Measurements from ENCODE around the gene SLC25A23. TPM values are rescaled to one million over a fixed set of nuclear protein-coding genes. Genes with fewer than 3 reads are reported as not detected.
A peak's percentile ranks its signal among the peaks of the same experiment; 100 is the strongest.

SLC25A23 gene
- total and polyA plus RNA-seq, 4 donors = 9.3 to 34.6 (median 22.7) TPM

- Histone ChIP-seq H3K36me3 (ENCODE audit: control insufficient read depth in 4 of 4, insufficient read depth in 3 of 4, low read depth in 1 of 4, low read length in 3 of 4) (no peaks in the 10 kb centered on the region), H3K4me1 (ENCODE audit: control insufficient read depth in 4 of 4, insufficient read depth in 4 of 4, low read length in 3 of 4) (peaks cover 0 to 8% (median 4%) of the 10 kb centered on the region in 4 donors), H3K9me3 (ENCODE audit: control insufficient read depth in 4 of 4, low read length in 3 of 4) (no peaks in the 10 kb centered on the region), H3K9ac (ENCODE audit: low read depth in 1 of 2, low read length in 2 of 2) (no peak within 1 kb of the TSS), H3K27ac (ENCODE audit: low read depth in 1 of 2, low read length in 2 of 2) (no peak within 1 kb of the TSS), H3K4me3 (ENCODE audit: low read depth in 1 of 3, low read length in 3 of 3) (peak within 1 kb of the TSS in 1 of 3 donors; percentile 38), H3K27me3 (ENCODE audit: control insufficient read depth in 4 of 4, insufficient read depth in 4 of 4, low read length in 3 of 4) (peaks cover 0 to 3% (median 0%) of the 10 kb centered on the region in 4 donors)
- WGBS = 3% methylated on average over 71 of the region's 71 CpGs
- no peak for DNase-seq (ENCODE audit: low spot score)
- TF ChIP-seq REST (IDR thresholded peaks at IDR 0.05) = no peak
- no peak for TF ChIP-seq RXRA (IDR thresholded peaks at IDR 0.05)
- no peak for TF ChIP-seq FOXA2 (IDR thresholded peaks at IDR 0.05)
- no peak for TF ChIP-seq ZBTB33 (IDR thresholded peaks at IDR 0.05)
- TF ChIP-seq MAX (IDR thresholded peaks at IDR 0.05) = no peak
- no peak for TF ChIP-seq JUND (IDR thresholded peaks at IDR 0.05)
- TF ChIP-seq FOXA1 (IDR thresholded peaks at IDR 0.05) = no peak
- TF ChIP-seq SP1 (IDR thresholded peaks at IDR 0.05) = no peak
- no peak for TF ChIP-seq NR2F2 (IDR thresholded peaks at IDR 0.05)
- TF ChIP-seq HNF4A (conservative IDR thresholded peaks at IDR 0.05) = no peak
Measured at GRCh38 chr19:6501740-6502648, 42.4 kb upstream of the SLC25A23 start, which contains the start of gene TUBB4A. TUBB4A (minus strand) TSS chr19:6502309; CDS start chr19:6502212, 97 bp downstream.

GRCh38 chr19:6500837-6501739, 41.5 kb upstream of the SLC25A23 start:
- Histone ChIP-seq H3K4me1 (ENCODE audit: control insufficient read depth in 4 of 4, insufficient read depth in 4 of 4, low read length in 3 of 4) (peaks cover 0 to 8% (median 4%) of the 10 kb centered on the region in 4 donors), H3K4me3 (ENCODE audit: low read depth in 1 of 3, low read length in 3 of 3) (no peak overlapping the region), H3K9me3 (ENCODE audit: control insufficient read depth in 4 of 4, low read length in 3 of 4) (no peaks in the 10 kb centered on the region), H3K36me3 (ENCODE audit: control insufficient read depth in 4 of 4, insufficient read depth in 3 of 4, low read depth in 1 of 4, low read length in 3 of 4) (no peaks in the 10 kb centered on the region), H3K27ac (ENCODE audit: low read depth in 1 of 2, low read length in 2 of 2) (no peak overlapping the region), H3K27me3 (ENCODE audit: control insufficient read depth in 4 of 4, insufficient read depth in 4 of 4, low read length in 3 of 4) (peaks cover 0 to 3% (median 0%) of the 10 kb centered on the region in 4 donors), H3K9ac (ENCODE audit: low read depth in 1 of 2, low read length in 2 of 2) (no peak overlapping the region)
- no peak for DNase-seq (ENCODE audit: low spot score)
- 64% methylated on average over 24 of the region's 24 CpGs for WGBS
- TF ChIP-seq EGR1 (IDR thresholded peaks at IDR 0.05; ENCODE audit: low read depth in 2 of 2) = no peak
- no peak for TF ChIP-seq HNF4G (IDR thresholded peaks at IDR 0.05)
- no peak for TF ChIP-seq RAD21 (IDR thresholded peaks at IDR 0.05)
- TF ChIP-seq SP1 (IDR thresholded peaks at IDR 0.05) = no peak
- no peak for TF ChIP-seq CTCF (IDR thresholded peaks at IDR 0.05; ENCODE audit: low read depth, low read length, missing input control)
- TF ChIP-seq YY1 (IDR thresholded peaks at IDR 0.05) = no peak
- TF ChIP-seq MAX (IDR thresholded peaks at IDR 0.05) = no peak
- TF ChIP-seq NR2F2 (IDR thresholded peaks at IDR 0.05) = no peak
- TF ChIP-seq TAF1 (conservative IDR thresholded peaks at IDR 0.05) = no peak
- no peak for TF ChIP-seq HNF4A (conservative IDR thresholded peaks at IDR 0.05)
